Vagina (tissue), 2 donors: Measurements from ENCODE around the gene ENTREP3. TPM values are rescaled to one million over a fixed set of nuclear protein-coding genes. Genes with fewer than 3 reads are reported as not detected.

Experiments
- DNase-seq, 2 donors: peaks; one replicate each; pipeline ENCODE4 v3.0.0-alpha.2; 2017; ENCODE audit errors: extremely low spot score in 2 of 2
- H3K27ac ChIP-seq: fragments of 200-600 bp; sonication (generic); one replicate; pipeline ENCODE4 v1.5.1; 2019
- H3K27me3 ChIP-seq: fragments of 200-600 bp; sonication (generic); one replicate; pipeline ENCODE4 v1.5.1; 2019
- H3K36me3 ChIP-seq, 2 donors: fragments of 200-600 bp; sonication (generic); one replicate each; pipeline ENCODE4 v1.5.1; 2017 to 2019
- H3K4me1 ChIP-seq: fragments of 200-600 bp; sonication (generic); one replicate; pipeline ENCODE4 v1.5.1; 2019
- H3K4me3 ChIP-seq, 2 donors: fragments of 200-600 bp; sonication (generic); 1 replicate in 1 of 2; 2 replicates in 1 of 2; pipeline ENCODE4 v1.5.1; 2016 to 2019
- H3K9me3 ChIP-seq: fragments of 200-600 bp; sonication (generic); one replicate; pipeline ENCODE4 v1.5.1; 2019
- CTCF ChIP-seq, 3 experiments: fragments of 450-650 bp in 2 of 3; fragments of 200-600 bp in 1 of 3; sonication (generic) in 1 of 3; IDR thresholded peaks; one replicate each; pipeline ENCODE4 v1.5.1; 2017 to 2019; ENCODE audit warnings: antibody characterized with exemption in 3 of 3, mild to moderate bottlenecking in 2 of 3, moderate library complexity in 2 of 3
- POLR2A ChIP-seq, 2 donors: fragments of 450-650 bp; IDR thresholded peaks; one replicate each; pipeline ENCODE4 v1.6.1; 2017; ENCODE audit warnings: antibody characterized with exemption in 2 of 2, mild to moderate bottlenecking in 2 of 2, moderate library complexity in 2 of 2
- POLR2AphosphoS5 ChIP-seq, 2 donors: sonication (generic); formaldehyde crosslinking; IDR thresholded peaks; one replicate each; pipeline ENCODE4 v1.9.0; 2017; ENCODE audit warnings: antibody characterized with exemption in 2 of 2, mild to moderate bottlenecking in 2 of 2, low read depth in 1 of 2; ENCODE audit not compliant: insufficient read depth in 1 of 2
- intact Hi-C: fragments of 100-400 bp; cut with DNase I; formaldehyde crosslinking; loops from one replicate; pipeline ENCODE4 v1.15.1; 2023
- total RNA-seq: library from RNA; depleted of rRNA; stranded (reverse); fragments of >200 nt; gene quantifications from one replicate; pipeline ENCODE4 v1.2.3, GENCODE V29; 2016

The ENTREP3 gene
- 21.1 TPM for total RNA-seq

GRCh38 chr1:155255243-155256007, at the start of gene ENTREP3:
ENTREP3 (minus strand) TSS chr1:155255483; CDS start chr1:155254877, 606 bp downstream.
- peak in 1 of 3 experiments; percentile 22 for TF ChIP-seq CTCF (IDR thresholded peaks at IDR 0.05)
- peak in 1 of 2 donors; percentile 70 for TF ChIP-seq POLR2A (IDR thresholded peaks at IDR 0.05)
- peak; percentile 84 to 92 for TF ChIP-seq POLR2AphosphoS5 (IDR thresholded peaks at IDR 0.05; ENCODE audit: insufficient read depth in 1 of 2, low read depth in 1 of 2)
- no peaks in the 10 kb centered on the region for H3K9me3 ChIP-seq
- H3K36me3 ChIP-seq: peaks cover 0 to 8% of the 10 kb centered on the region in 2 donors
- H3K27ac ChIP-seq: peak within 1 kb of the TSS; percentile 96
- no peak for DNase-seq
- no peaks in the 10 kb centered on the region for H3K27me3 ChIP-seq
- H3K4me3 ChIP-seq: peak within 1 kb of the TSS; percentile 78 to 86
- intact Hi-C loops: no loop called here
- peaks cover 32% of the 10 kb centered on the region for H3K4me1 ChIP-seq

GRCh38 chr1:155304558-155305063, 49.3 kb upstream of the ENTREP3 start:
- Histone ChIP-seq H3K36me3 (no peaks in the 10 kb centered on the region), H3K9me3 (no peaks in the 10 kb centered on the region), H3K27me3 (no peaks in the 10 kb centered on the region), H3K4me3 (no peak overlapping the region), H3K27ac (no peak overlapping the region), H3K4me1 (peaks cover 13% of the 10 kb centered on the region)
- TF ChIP-seq POLR2AphosphoS5 (IDR thresholded peaks at IDR 0.05; ENCODE audit: insufficient read depth in 1 of 2, low read depth in 1 of 2) (no peak), CTCF (IDR thresholded peaks at IDR 0.05) (no peak), POLR2A (IDR thresholded peaks at IDR 0.05) (no peak)
- DNase-seq: no peak
- intact Hi-C loops: no loop called here

- TF ChIP-seq POLR2A (IDR thresholded peaks at IDR 0.05): no peak
- no peak for TF ChIP-seq CTCF (IDR thresholded peaks at IDR 0.05)
- TF ChIP-seq POLR2AphosphoS5 (IDR thresholded peaks at IDR 0.05; ENCODE audit: insufficient read depth in 1 of 2, low read depth in 1 of 2): no peak
Measured at GRCh38 chr1:155301342-155301841, 46.1 kb upstream of the ENTREP3 start, which contains the start of gene PKLR. PKLR (minus strand) TSS chr1:155301438; CDS start chr1:155301395, 43 bp downstream.

GRCh38 chr1:155300553-155301329, 45.5 kb upstream of the ENTREP3 start:
- no peak overlapping the region for H3K27ac ChIP-seq
- intact Hi-C loops: no loop called here
- TF ChIP-seq POLR2A (IDR thresholded peaks at IDR 0.05) (no peak), POLR2AphosphoS5 (IDR thresholded peaks at IDR 0.05; ENCODE audit: insufficient read depth in 1 of 2, low read depth in 1 of 2) (no peak), CTCF (IDR thresholded peaks at IDR 0.05) (no peak)

More at GRCh38 chr1:155301342-155301841, 46.1 kb upstream of the ENTREP3 start, which contains the start of gene PKLR:
- Histone ChIP-seq H3K4me1 (no peaks in the 10 kb centered on the region), H3K36me3 (no peaks in the 10 kb centered on the region), H3K4me3 (no peak within 1 kb of the TSS), H3K9me3 (no peaks in the 10 kb centered on the region), H3K27ac (no peak within 1 kb of the TSS), H3K27me3 (no peaks in the 10 kb centered on the region)
- no peak for DNase-seq
- intact Hi-C loops: no loop called here

More at GRCh38 chr1:155300553-155301329, 45.5 kb upstream of the ENTREP3 start:
- peak in 1 of 2 donors; percentile 55 for DNase-seq
- H3K4me3 ChIP-seq: no peak overlapping the region
- no peaks in the 10 kb centered on the region for H3K36me3 ChIP-seq
- peaks cover 3% of the 10 kb centered on the region for H3K4me1 ChIP-seq
- no peaks in the 10 kb centered on the region for H3K27me3 ChIP-seq
- no peaks in the 10 kb centered on the region for H3K9me3 ChIP-seq
